Hematopoietic multipotent progenitor cell treated with erythropoietin and hydrocortisone succinate and interleukin-3 and kit ligand, for 4 days (in vitro differentiated cells): ENCODE results near the gene RNF214.
A peak's percentile ranks its signal among the peaks of the same experiment; 100 is the strongest.

Experiments used
- DNase-seq: peaks from one replicate; pipeline ENCODE4 v3.0.0-alpha.2; 2015

RNF214 gene

GRCh38 chr11:117289795-117290194 lies 57.3 kb downstream of the RNF214 start:
- no peak for DNase-seq

- no peak for DNase-seq
Measured at GRCh38 chr11:117290809-117291396, 58.4 kb downstream of the RNF214 start, which contains the start of gene BACE1-AS. Gene BACE1-AS, plus strand, starts transcription at chr11:117291346.

GRCh38 chr11:117292616-117293015 lies 60.1 kb downstream of the RNF214 start:
- no peak for DNase-seq

- no peak for DNase-seq
Measured at GRCh38 chr11:117295438-117296137, 63.1 kb downstream of the RNF214 start.

GRCh38 chr11:117296881-117297280 lies 64.4 kb downstream of the RNF214 start:
- no peak for DNase-seq

- no peak for DNase-seq
Measured at GRCh38 chr11:117298195-117298594, 65.7 kb downstream of the RNF214 start.

GRCh38 chr11:117299351-117300282 lies 67.1 kb downstream of the RNF214 start:
- no peak for DNase-seq

GRCh38 chr11:117300283-117300663 lies 67.8 kb downstream of the RNF214 start:
- no peak for DNase-seq

GRCh38 chr11:117300773-117301172 lies 68.3 kb downstream of the RNF214 start:
- DNase-seq = no peak

GRCh38 chr11:117302228-117302627 lies 69.8 kb downstream of the RNF214 start:
- DNase-seq = no peak

GRCh38 chr11:117303101-117303500 lies 70.6 kb downstream of the RNF214 start:
- DNase-seq = no peak

GRCh38 chr11:117303646-117304315 lies 71.3 kb downstream of the RNF214 start:
- no peak for DNase-seq

GRCh38 chr11:117305145-117305544 lies 72.7 kb downstream of the RNF214 start:
- no peak for DNase-seq

- no peak for DNase-seq
Measured at GRCh38 chr11:117309310-117309709, 76.8 kb downstream of the RNF214 start.

- peak; percentile 30 for DNase-seq
Measured at GRCh38 chr11:117313091-117313490, 80.6 kb downstream of the RNF214 start.

- DNase-seq = no peak
Measured at GRCh38 chr11:117313828-117314768, 81.6 kb downstream of the RNF214 start.

GRCh38 chr11:117314840-117315239 lies 82.4 kb downstream of the RNF214 start:
- peak; percentile 57 for DNase-seq

- DNase-seq = peak; percentile 32
Measured at GRCh38 chr11:117315285-117316196, 83.1 kb downstream of the RNF214 start.

GRCh38 chr11:117316197-117316961 lies 83.9 kb downstream of the RNF214 start, which contains the start of gene BACE1:
Gene BACE1, minus strand, starts transcription at chr11:117316256. Its CDS starts 461 bp downstream, at chr11:117315795.
- peak; percentile 86 for DNase-seq

- no peak for DNase-seq
Measured at GRCh38 chr11:117318738-117319137, 86.3 kb downstream of the RNF214 start.
